ENCODE data around the gene RNF207.

Gene RNF207, protein sequence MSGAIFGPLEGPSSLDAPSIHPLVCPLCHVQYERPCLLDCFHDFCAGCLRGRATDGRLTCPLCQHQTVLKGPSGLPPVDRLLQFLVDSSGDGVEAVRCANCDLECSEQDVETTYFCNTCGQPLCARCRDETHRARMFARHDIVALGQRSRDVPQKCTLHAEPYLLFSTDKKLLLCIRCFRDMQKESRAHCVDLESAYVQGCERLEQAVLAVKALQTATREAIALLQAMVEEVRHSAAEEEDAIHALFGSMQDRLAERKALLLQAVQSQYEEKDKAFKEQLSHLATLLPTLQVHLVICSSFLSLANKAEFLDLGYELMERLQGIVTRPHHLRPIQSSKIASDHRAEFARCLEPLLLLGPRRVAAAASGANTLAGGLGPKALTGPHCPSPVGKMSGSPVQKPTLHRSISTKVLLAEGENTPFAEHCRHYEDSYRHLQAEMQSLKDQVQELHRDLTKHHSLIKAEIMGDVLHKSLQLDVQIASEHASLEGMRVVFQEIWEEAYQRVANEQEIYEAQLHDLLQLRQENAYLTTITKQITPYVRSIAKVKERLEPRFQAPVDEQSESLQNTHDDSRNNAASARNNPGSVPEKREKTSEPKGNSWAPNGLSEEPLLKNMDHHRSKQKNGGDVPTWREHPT

DNA sequence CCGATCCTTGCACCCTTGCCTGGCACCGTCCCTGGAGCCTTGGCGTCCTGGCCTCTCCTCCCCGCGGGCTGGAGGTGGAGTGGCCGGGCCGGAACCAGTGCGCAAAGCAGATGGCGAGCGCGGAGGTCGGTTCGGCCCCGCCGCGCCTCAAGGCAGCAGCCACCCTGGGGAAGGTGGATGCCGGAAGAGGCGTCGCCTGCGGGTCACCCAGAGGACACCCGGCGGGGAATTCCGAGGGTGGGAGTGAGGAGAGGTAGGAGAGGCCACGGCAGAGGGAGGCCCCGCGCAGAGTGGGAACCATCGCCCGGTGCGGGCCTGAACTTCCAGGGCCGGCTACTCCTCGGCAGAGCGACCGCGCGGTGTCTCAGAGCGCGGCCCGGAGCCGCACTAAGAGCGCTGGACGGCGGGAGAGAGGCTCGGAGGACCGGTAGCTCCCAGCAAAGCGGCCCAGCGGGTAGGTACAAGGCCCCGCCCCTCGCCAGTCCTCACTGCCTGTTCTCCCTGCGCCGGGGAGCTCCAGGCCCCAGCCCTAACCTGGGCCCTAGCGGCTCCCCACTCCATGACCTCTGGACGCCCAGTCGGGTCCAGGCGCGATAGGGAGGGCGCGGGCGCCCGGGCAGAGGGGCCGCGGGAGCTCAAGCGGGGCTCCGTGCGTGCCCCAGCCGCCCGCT is at the start of gene RNF207:
Gene RNF207, plus strand, starts transcription at position 271 of the 671 bp plus-strand sequence. CDS start 417 bp downstream, outside the sequence.
- DNase-seq (ENCODE audit: low read depth, low spot score) = no peak

DNA sequence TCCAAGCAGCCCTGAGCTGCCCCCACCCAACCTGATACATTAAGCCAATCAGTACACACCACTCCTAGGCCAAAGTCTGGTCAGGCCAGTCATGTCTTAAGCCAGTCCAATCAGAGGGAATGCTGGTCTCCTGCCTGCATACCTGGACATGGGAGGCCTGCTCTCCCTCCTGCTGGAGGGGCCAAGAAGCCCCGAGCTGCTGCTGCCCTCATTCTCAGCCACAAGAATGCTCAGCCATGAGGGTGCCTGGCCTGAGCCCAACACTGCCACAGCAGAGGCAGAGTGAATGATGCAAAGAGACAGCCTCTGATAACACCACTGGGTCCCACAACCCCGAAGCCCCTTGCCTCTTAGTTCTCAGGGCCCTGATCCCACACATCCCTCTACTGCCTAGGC is 48.8 kb upstream of the RNF207 start:
- DNase-seq (ENCODE audit: low read depth, low spot score) = no peak

DNA sequence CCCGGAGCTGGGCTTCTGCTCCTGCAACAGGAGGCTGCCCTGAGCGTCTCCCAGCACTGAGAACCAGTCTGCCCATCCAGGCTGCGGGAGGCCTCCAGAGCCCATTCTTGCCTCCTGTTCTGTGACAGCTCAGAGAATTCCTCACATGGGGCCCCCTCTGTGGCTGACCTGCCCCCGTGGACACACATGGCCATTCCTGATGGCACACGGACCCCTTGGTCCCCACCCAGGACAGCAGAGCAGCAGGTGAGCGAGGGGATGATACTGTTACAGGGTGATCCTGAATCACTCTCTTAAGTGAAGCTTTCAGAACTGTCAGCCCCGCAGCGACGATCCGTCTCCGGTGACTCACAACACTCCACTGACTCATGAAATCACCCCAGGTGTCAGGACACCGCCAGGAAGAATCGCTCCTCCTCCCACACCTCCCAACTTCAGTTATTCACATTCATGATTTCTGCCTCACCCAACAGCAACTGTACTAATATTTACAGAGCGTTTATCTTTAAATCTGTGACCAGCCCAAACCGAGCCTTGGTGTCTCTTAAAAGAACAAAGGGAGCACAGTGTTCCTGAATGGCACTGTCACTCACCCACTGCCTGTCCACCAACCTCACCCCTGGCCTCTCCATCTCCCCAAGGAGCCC is 48.3 kb upstream of the RNF207 start:
- DNase-seq (ENCODE audit: low read depth, low spot score) = no peak

DNA sequence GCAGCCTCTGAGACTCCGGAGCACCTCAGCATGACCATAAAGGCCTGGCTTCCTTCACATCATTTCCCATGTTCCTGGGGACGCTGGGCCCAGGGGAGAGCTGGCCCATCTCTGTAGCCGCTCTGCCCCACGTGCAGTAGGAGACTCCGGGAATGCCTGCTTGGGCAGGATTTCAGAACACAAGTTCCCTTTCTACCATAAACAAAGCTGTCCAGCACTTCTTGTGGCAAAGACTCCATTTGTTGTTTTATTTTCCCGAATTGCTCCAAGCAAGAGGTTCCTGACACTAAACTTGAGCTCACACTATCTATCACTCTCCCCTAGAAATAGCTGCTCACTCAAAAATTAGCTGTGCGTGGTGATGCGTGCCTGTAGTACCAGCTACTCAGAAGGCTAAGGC is 47.7 kb upstream of the RNF207 start:
- DNase-seq (ENCODE audit: low read depth, low spot score) = no peak

DNA sequence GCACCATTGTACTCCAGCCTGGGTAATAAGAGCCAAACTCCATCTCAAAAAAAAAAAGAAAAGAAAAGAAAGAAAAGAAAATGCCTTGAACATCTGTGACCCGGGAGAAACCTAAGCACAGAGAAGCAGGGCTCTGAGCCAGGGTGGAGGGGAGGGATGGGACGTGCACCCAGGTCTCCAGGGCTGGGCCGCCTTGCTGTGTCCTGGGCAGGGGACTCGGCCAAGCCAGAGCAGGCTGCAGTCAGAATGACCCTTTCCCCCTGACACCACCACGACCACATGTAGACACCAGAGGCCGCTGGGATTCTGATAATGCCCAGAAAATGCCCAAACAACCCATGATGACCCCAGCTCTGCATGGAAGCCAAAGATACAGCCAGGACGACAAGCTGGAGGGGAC is 43.6 kb upstream of the RNF207 start:
- no peak for DNase-seq (ENCODE audit: low read depth, low spot score)

DNA sequence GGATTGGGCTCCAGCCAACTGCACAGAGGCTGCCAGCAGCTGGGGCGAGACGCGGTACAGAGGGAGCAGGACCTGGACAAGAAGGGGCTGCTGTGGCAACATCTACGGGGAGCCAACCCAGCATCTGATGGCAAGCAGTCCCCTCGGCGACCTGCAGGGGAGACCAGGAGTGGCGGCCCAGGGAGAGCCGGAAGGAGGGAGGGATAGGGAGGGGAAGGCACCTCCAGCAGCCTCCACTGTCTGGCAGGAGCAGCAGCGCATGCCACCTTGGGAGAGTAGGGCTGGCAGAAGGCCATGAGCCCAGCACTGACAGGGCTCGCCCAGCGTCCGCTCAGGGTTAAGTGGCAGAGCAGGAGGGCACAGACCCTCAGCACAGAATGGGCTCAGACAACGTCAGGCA is 43.1 kb upstream of the RNF207 start:
- DNase-seq (ENCODE audit: low read depth, low spot score) = no peak

DNA sequence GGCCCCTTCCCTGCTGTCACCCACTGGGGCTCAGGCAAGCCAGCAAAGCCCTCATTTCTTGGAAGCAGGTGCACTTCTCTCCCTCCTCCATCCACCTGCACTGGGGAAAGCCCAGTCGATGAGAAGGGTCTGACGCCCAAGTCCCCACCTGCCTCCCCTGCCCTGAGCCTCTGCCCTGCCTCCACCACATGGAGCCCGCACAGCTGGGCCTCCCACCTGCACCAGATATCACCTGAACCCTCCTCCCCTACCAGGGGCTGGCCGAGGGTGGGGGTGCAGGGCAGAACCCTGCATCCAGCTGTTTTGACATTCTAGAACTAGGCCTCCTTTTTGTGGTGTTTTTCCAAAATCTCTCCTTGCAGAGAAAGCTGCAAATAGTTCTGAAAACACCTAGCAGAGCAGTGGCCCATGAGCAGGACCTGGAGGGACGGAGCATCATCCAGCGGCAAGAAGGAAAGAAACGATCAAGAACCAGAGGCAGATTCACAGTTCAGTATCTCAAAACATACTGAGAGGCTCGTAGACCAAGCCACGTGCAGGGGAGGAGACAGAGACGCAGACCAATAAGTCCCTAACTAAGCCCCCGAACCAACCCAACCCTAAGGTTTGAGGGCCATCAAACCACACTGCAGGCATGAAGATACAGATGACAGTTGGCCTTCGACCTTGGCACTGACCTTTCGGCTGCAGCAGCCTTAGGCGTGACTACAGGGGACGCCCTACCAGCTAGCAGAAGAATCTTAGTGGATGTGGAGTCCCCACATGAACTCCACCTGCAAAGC is 42.5 kb upstream of the RNF207 start:
- no peak for DNase-seq (ENCODE audit: low read depth, low spot score)

DNA sequence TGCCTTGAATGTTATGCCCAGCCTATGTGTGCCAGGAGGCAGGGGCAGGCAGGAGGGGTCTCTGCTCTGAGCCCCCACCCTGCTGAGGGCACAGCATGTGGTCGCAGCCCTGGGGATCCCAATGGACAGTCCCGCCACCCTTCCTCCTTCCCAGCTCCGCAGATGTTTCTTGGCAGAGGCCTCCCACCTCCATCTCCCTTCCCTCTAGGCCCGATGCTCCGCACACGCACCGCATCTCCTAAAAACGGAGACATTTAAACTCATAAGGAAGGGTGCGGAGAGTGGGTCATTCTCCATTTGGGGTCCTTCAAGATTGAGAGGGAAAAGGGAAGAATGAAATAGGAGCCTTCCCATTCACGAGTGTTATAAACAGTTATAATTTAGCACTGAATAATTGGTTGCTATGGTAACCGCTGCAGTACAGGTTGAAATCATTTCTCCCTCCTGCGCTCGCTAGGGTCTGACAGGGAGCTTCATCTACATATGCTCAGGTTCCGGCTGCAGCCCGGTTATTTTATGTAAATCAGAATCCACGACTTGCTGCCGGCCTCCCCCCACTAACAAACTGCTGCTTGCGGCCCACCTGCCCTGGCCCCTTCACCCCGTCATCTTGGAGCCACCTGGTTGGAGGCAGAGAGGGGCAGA is 41.8 kb upstream of the RNF207 start:
- no peak for DNase-seq (ENCODE audit: low read depth, low spot score)

DNA sequence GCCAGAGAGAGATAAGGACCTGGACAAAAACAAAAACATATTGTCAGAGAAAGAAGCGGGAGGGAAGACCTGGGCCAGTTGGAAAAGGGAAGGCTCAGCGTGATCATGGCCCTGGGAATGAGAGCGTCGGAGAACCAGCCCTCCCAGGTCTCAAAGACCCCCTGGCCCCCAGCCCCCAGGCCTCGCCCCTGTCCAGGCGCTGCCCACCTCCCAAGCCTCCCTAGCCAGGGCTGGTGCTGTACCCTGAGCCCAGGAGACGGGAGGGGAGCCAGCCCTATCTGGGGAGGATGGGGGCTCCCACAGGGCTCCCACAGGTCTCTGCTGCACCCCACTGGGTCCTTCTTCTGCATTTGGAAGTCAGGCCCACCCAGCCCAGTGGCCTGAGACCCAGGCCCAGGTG is 40.9 kb upstream of the RNF207 start:
- no peak for DNase-seq (ENCODE audit: low read depth, low spot score)

DNA sequence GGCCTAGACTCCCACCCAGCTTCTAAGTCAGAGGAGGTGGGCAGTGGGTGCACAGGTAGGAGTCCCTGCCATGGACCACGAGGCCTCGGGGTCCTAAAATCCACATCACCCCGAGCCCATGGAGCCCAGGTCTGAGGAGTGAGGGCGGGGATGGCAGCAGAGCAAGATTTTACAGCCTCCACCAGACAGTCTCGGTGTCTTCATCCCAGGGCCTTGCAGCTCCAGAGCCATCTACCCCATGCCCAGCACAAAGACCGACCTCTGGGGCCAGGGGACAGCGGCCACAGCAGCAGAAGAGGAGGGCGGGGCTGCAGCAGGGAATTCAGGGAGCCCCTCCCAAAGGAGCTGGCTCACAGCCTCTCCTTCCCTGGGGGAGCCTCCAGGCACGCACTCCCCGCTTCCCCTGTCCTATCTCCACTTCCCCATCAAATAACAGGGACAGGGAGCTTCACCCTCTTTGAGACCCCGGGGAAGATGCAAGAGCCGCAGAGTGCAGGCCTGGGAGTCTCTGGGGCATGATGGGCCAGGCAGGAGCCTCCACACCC is 40.4 kb upstream of the RNF207 start:
- no peak for DNase-seq (ENCODE audit: low read depth, low spot score)

DNA sequence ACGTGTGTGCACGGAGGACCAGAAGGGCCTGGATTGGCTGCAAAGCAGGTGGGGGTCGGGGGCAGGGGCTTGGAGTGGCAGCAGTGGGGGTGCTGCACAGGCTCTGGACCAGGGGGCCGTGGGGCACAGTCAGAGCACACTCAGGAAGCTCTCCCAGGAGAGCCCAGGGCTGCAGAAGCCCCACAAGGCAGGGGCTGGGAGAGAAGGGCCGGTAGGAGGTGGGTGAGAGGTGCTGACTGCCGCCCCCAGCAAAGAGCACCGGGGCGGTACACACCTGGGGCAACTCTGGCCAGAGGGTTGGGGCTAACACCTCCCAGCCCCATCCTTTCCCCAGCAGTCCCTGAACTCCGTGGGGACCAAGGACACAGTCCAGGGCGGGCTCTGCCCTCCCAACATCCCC is 39.7 kb upstream of the RNF207 start:
- DNase-seq (ENCODE audit: low read depth, low spot score) = no peak

DNA sequence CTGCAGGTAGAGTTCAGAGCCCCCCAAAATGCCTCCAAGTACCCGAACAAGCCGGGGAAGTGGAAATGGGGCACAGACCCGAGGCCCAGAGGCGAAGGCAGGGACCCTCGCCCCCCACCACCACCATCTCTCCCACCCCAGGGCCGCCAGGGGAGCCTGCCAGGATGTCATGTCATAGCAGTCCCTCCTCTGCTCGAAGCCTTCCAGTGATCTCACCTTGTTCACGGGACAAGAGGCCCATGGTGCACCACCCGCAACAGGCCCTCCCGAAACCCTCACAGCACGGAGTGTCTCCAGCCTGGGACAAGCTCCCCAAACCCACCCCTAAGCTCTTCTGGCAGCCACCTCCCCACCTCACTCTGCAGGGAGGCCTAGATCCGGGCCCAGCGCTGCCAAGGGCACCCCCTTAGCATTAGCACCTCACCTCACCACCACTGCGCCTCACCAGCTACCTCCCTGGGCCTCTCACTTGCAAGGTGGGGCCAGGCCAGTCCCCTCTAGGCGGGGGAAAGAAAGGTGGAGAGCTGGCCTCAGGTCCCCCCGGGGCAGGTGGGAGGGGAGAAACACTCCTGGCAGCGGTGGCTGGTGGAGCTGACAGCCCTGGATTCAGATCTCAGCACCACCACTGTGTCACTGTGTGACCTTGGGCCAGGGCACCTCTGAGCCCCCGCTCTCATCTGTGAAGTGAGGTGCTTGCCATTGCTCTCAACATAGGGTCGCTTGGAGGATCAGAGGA is 39.1 kb upstream of the RNF207 start:
- DNase-seq (ENCODE audit: low read depth, low spot score) = no peak

DNA sequence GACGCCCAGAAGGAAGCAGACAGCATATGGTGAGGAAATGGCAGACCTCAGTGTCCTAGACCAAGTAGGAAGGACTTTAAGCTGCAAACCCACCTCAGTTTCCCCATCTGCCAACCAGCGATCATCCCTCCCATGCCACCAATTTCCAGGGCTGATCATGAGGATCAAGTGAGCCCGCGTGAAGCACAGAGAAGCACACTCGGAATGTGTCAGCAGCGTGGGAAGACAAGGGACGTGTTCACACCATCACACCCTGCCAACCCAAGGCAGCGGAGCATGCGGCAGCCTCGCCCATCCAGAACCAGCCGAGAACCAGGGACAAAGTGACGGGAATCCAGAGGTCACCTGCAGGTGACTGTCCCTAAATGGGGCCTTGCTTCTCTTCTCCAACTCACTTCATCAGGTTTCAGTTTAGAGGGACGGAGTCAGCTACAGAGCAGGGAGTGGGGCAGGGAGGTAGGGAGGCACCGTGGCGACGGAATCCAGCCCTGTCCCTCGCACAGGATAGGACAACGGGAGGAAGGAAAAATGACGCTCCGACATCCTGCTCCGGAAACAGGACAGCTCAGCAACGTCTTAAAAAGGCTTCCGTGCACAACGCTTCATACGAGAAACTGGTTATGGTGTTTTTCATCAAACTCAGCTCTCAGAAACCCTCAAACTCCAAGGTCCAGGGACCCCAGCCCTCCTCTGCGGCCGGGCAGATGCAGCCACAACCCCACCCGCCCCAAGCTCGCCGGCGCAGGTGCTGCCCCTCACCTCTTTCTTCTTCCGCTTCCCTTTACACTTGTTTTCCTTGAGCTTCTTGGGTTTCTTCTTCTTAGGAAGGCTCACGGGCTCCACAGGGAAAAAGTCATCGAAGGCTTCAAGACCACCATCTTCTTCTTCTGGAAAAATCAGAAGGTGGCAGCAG is 38.3 kb upstream of the RNF207 start:
- no peak for DNase-seq (ENCODE audit: low read depth, low spot score)

DNA sequence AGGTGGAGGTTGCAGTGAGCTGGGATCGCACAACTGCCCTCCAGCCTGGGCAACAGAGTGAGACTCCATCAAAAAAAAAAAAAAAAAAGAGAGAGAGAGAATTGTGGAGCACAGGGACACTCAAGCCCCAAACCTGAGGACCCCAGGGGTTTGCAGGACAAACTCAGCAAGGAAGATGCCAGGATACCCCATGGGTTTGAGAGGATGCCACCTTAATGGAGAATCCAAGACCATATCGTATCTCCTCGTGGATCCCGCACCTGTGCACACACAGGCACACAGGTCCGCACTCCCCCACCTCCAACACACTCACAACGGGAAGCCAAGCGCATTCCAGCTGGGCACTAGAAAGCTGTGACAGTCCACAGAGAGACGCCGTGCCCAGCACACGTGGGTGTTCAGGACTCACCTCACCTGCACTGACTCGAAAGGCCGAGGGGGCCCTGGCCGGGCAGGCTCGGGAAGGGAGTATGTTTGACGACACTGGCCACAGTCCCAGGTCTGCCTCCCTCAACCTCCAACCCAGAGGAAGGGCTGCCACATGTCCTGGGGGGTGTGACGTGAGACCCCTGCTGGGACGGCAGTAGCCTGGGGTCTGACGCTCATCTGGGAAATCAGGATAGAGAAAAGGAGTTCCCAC is 36.9 kb upstream of the RNF207 start:
- DNase-seq (ENCODE audit: low read depth, low spot score) = no peak

DNA sequence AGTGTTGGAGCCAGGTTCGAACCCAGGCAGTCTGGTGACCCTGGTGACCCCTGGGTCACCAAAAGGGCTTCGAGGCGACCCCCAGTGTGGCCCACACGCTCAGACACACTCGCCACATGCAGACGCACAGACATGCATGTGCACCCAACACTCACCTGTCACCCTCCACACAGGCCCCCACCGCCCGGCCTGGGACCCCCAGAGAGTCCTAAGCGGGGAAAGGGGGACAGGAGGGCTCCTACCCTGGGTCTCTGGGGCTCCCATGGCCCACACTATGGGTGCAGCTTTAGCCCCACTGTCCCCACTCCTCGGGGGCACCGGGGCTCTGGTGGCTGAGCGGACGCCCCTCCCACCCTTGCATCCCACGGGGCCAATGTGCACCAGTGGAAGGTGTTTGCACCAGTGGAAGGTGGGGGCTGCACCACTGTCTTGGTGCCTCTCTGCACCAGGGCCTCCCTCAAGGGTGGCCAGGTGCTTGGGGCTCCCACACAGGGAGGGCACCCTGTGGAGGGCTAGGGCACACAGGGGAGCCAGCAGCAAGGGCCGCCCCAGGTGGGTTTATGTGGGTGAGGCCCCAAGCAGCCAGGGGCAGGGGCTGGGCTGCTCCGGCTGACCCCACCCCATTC is 35.7 kb upstream of the RNF207 start:
- DNase-seq (ENCODE audit: low read depth, low spot score) = no peak

DNA sequence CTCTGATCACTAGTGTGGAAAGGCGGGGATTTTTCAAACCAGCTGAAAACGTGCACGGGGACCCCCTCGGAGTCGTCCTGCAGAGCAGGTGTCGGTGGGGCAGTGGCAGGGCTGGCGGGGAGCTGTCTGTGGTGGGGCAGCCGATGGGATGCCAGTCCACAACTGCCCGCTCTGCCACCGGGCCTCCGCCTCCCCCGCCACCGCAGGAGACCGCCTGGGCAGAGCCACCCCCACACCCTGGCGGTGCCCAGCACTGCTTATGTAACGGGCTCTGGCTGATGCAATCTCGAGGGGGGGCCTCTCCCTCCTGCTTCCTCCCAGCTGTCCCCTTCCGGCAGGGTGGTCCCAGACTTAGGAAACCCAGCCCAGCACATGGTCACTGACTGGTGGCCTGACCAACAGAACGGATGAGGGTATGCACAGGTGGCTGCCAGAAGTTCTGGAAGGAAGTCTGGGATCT is 35.1 kb upstream of the RNF207 start:
- DNase-seq (ENCODE audit: low read depth, low spot score) = no peak

DNA sequence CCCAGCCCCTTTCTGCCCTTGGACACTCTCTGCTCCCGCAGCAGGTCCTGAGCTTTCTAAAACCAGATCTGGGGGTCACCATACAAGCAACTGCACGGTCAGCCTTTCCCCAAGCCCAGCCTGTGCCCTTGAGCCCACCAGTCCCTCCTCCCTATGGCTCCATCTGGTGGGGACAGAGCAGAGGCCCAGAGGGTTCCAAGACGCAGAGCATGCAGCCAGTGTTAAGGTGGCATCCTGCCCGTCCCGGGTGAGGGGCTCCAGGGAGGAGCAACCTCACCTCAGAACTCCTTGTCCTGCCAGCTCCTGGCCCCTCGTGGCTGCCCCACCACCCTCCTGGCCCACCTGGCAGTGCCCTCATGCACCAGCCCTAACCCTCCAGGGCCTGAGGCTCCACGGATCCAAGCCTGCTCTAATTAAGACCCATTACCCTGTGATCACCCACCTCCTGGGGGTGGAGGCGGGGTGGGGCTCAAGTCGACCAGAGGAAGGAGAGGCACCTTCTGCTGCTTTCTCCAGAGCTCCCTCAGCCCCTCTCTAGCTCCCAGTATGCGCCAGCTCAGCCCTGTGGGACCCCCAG is 34.3 kb upstream of the RNF207 start:
- no peak for DNase-seq (ENCODE audit: low read depth, low spot score)

DNA sequence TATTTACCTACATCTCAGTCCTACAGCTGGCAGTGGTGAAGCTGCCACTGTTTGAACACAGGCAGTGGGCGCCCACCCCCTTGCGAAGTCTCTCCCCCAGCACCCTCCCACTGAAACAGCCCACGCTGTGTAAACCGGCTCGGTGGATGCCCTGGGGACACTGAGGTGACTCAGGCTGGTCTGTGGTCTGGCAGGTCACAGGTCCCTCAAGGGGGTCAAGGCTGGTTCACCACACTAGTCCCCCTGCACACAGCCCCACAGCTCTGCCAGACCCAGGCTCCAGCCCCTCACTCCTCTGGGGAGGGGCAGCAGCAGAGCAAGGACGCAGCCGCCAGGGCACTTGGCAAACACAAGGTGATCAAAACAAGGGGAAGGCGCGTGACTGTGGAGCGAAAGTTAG is 33.4 kb upstream of the RNF207 start:
- DNase-seq (ENCODE audit: low read depth, low spot score) = no peak
